Measurements from ENCODE around the gene F8. TPM values are rescaled to one million over a fixed set of nuclear protein-coding genes. Genes with fewer than 3 reads are reported as not detected.

The F8 gene
- total and polyA plus RNA-seq, 2 of the 4 experiments (the other 2 are of a cell fraction) = 1.4 to 1.5 TPM

DNA sequence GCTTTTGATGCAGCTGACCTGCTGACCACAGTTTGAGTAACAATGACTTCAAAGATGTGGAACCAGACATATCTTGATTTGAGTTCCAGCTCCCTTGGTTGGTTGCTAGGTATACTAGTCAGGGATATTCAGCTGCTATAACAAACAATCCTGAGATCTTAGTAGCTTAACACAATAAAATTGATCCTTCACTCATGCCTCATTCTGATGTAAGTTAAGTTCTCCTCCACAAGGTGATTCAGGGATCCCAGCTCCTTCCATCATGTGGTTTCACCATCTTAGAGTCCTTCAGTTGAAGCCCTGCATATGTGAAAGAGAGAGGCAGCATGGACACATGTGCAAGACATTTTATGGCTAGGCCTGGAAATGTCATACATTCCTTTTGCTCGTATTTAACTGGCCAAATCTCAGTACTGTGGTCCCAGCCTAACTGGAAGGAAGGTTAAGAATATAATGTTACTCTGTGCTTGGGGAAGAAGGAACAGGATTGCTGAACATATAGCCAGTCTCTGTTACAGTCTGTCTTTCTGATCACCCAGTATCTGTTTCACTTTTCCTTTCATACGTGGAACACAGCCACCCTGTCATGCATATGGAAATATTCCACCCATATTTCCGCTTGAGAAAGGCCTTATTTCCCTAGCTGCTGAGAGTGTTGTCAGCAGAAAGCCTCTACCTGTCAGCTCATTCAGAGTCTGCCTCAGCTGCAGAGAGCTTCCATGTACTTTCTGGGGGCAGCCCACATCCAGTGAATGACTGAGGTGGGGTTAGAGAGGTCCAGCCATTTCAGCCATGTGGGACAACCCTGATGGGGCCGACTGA, 195.1 kb downstream of the F8 start:
- Histone ChIP-seq H3K14ac (replicated peaks; ENCODE audit: low read depth, low read length) (no peak overlapping the region), H3K4me1 (ENCODE audit: control insufficient read depth, insufficient read depth, low read length) (no peaks in the 10 kb centered on the region), H3K9me1 (ENCODE audit: insufficient read depth, low read length) (no peaks in the 10 kb centered on the region), H3K9ac (ENCODE audit: low read depth, low read length) (no peak overlapping the region), H4K91ac (ENCODE audit: insufficient read depth, low read depth, low read length) (no peak overlapping the region), H3K18ac (ENCODE audit: low read depth, low read length) (no peak overlapping the region), H3K79me1 (ENCODE audit: low read depth in 1 of 2, low read length in 2 of 2) (no peaks in the 10 kb centered on the region), H4K20me1 (ENCODE audit: insufficient read depth, low read length) (no peaks in the 10 kb centered on the region), H2BK15ac (ENCODE audit: low read depth, low read length) (no peak overlapping the region), H3K9me3 (ENCODE audit: control insufficient read depth, insufficient read depth, low read length) (no peaks in the 10 kb centered on the region), H3K23ac (ENCODE audit: low read depth, low read length) (no peak overlapping the region), H3K27me3 (ENCODE audit: control insufficient read depth, insufficient read depth, low read length) (no peaks in the 10 kb centered on the region), H3K27ac (ENCODE audit: insufficient read depth, low read length) (no peak overlapping the region), H2BK120ac (ENCODE audit: low read depth, low read length) (no peak overlapping the region), H2AK5ac (ENCODE audit: low read depth, low read length) (no peak overlapping the region), H2BK5ac (ENCODE audit: low read depth, low read length, poor library complexity, severe bottlenecking) (no peak overlapping the region), H3K4me3 (ENCODE audit: insufficient read depth, low read depth, low read length) (no peak overlapping the region), H4K5ac (ENCODE audit: low read depth, low read length) (no peak overlapping the region), H3K4ac (ENCODE audit: low read depth, low read length) (no peak overlapping the region), H3K56ac (ENCODE audit: extremely low read depth, insufficient read depth, low read length) (no peak overlapping the region), H2AFZ (replicated peaks; ENCODE audit: low read length, poor library complexity) (no peak overlapping the region), H3K4me2 (ENCODE audit: low read depth, low read length) (no peak overlapping the region), H4K8ac (ENCODE audit: low read depth in 2 of 2, low read length in 2 of 2) (no peak overlapping the region), H3K36me3 (ENCODE audit: control insufficient read depth, insufficient read depth, low read length) (no peaks in the 10 kb centered on the region), H2BK20ac (ENCODE audit: low read depth, low read length) (no peak overlapping the region), H2AK9ac (replicated peaks; ENCODE audit: low read depth, low read length, poor library complexity) (no peak overlapping the region)
- ChIA-PET CTCF (no interaction called here), POLR2A (ENCODE audit: unreplicated experiment) (no interaction called here)
- BruUV-seq (replicated peaks) = no TSS peak
- intact Hi-C loops (cut with micrococcal nuclease) = no loop called here
- WGBS, 2 experiments (ENCODE audit: extremely low coverage in 2 of 2, insufficient read length in 1 of 2) = no CpG with 5 or more reads among the region's 4 CpGs
- TF ChIP-seq, protein P1, sequence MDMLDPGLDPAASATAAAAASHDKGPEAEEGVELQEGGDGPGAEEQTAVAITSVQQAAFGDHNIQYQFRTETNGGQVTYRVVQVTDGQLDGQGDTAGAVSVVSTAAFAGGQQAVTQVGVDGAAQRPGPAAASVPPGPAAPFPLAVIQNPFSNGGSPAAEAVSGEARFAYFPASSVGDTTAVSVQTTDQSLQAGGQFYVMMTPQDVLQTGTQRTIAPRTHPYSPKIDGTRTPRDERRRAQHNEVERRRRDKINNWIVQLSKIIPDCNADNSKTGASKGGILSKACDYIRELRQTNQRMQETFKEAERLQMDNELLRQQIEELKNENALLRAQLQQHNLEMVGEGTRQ (IDR thresholded peaks at IDR 0.05; ENCODE audit: low read depth, low read length) = no peak
- TF ChIP-seq SMC3 (IDR thresholded peaks at IDR 0.05; ENCODE audit: low read depth, low read length) (no peak), CEBPB (IDR thresholded peaks at IDR 0.05; ENCODE audit: low read depth, low read length) (no peak), MXI1 (IDR thresholded peaks at IDR 0.05; ENCODE audit: borderline replicate concordance, low read depth, low read length) (no peak), BHLHE40 (IDR thresholded peaks at IDR 0.05; ENCODE audit: low read depth, low read length) (no peak), CHD1 (IDR thresholded peaks at IDR 0.05; ENCODE audit: low read depth, low read length) (no peak), MAFK (IDR thresholded peaks at IDR 0.05; ENCODE audit: low read depth, low read length) (no peak), RCOR1 (IDR thresholded peaks at IDR 0.05; ENCODE audit: insufficient replicate concordance, low read length) (no peak), NFE2L2 (IDR thresholded peaks at IDR 0.05; ENCODE audit: low read depth, low read length) (no peak), POLR2A (IDR thresholded peaks at IDR 0.05; ENCODE audit: low read depth, low read length) (no peak), MAZ (IDR thresholded peaks at IDR 0.05; ENCODE audit: borderline replicate concordance, low read depth, low read length) (no peak), RAD21 (IDR thresholded peaks at IDR 0.05; ENCODE audit: low read length) (no peak), FOS (IDR thresholded peaks at IDR 0.05; ENCODE audit: low read depth, low read length) (no peak), RFX5 (IDR thresholded peaks at IDR 0.05; ENCODE audit: low read depth, low read length) (no peak)
- TF ChIP-seq, protein P2, sequence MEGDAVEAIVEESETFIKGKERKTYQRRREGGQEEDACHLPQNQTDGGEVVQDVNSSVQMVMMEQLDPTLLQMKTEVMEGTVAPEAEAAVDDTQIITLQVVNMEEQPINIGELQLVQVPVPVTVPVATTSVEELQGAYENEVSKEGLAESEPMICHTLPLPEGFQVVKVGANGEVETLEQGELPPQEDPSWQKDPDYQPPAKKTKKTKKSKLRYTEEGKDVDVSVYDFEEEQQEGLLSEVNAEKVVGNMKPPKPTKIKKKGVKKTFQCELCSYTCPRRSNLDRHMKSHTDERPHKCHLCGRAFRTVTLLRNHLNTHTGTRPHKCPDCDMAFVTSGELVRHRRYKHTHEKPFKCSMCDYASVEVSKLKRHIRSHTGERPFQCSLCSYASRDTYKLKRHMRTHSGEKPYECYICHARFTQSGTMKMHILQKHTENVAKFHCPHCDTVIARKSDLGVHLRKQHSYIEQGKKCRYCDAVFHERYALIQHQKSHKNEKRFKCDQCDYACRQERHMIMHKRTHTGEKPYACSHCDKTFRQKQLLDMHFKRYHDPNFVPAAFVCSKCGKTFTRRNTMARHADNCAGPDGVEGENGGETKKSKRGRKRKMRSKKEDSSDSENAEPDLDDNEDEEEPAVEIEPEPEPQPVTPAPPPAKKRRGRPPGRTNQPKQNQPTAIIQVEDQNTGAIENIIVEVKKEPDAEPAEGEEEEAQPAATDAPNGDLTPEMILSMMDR (conservative IDR thresholded peaks at IDR 0.05; ENCODE audit: low read depth, low read length) = no peak
- TF ChIP-seq, protein P3, sequence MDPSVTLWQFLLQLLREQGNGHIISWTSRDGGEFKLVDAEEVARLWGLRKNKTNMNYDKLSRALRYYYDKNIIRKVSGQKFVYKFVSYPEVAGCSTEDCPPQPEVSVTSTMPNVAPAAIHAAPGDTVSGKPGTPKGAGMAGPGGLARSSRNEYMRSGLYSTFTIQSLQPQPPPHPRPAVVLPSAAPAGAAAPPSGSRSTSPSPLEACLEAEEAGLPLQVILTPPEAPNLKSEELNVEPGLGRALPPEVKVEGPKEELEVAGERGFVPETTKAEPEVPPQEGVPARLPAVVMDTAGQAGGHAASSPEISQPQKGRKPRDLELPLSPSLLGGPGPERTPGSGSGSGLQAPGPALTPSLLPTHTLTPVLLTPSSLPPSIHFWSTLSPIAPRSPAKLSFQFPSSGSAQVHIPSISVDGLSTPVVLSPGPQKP (IDR thresholded peaks at IDR 0.05; ENCODE audit: borderline replicate concordance, low read depth, low read length) = no peak
- in situ Hi-C loops (cut with MboI; ENCODE audit: low sequenced_read_pairs) = no loop called here
- dilution Hi-C loops (cut with HindIII; ENCODE audit: low sequenced_read_pairs, unreplicated experiment) = no loop called here
- no peak for ATAC-seq (ENCODE audit: low read depth)
- no peak for DNase-seq
